ENCODE measurements around the gene PANX1.
A peak's percentile ranks its signal among the peaks of the same experiment; 100 is the strongest.
"Not testable (repeated sequence)": the region's sequence is repeated elsewhere in the genome, so short reads cannot be mapped to it uniquely, and the experiment has no call there.

PANX1 gene

GRCh38 chr11:94150056-94150455 is 21.4 kb downstream of the PANX1 start:
- no peak for DNase-seq (ENCODE audit: low spot score)

GRCh38 chr11:94150704-94151685 is 22.4 kb downstream of the PANX1 start:
- DNase-seq (ENCODE audit: low spot score), result no peak

GRCh38 chr11:94151903-94152677 is 23.4 kb downstream of the PANX1 start:
- no peak for DNase-seq (ENCODE audit: low spot score)

- DNase-seq (ENCODE audit: low spot score), result no peak
These were observed 24.0 kb downstream of the PANX1 start for GRCh38 chr11:94152678-94153065.

GRCh38 chr11:94153320-94153719 is 24.7 kb downstream of the PANX1 start:
- no peak for DNase-seq (ENCODE audit: low spot score)

- DNase-seq (ENCODE audit: low spot score), result no peak
These were observed 25.6 kb downstream of the PANX1 start for GRCh38 chr11:94154095-94154856.

GRCh38 chr11:94157339-94157738 is 28.7 kb downstream of the PANX1 start:
- DNase-seq (ENCODE audit: low spot score), result not testable (repeated sequence)

GRCh38 chr11:94168882-94169281 is 40.2 kb downstream of the PANX1 start:
- DNase-seq (ENCODE audit: low spot score), result no peak

- DNase-seq (ENCODE audit: low spot score), result no peak
These were observed 40.9 kb downstream of the PANX1 start for GRCh38 chr11:94169516-94169915.

GRCh38 chr11:94169930-94170545 is 41.4 kb downstream of the PANX1 start:
- no peak for DNase-seq (ENCODE audit: low spot score)

- DNase-seq (ENCODE audit: low spot score), result no peak
These were observed 42.3 kb downstream of the PANX1 start for GRCh38 chr11:94170953-94171352.

- DNase-seq (ENCODE audit: low spot score), result peak; percentile 16
These were observed 43.2 kb downstream of the PANX1 start for GRCh38 chr11:94171693-94172440.

- no peak for DNase-seq (ENCODE audit: low spot score)
These were observed 46.9 kb downstream of the PANX1 start for GRCh38 chr11:94175535-94175934.

GRCh38 chr11:94178331-94178730 is 49.7 kb downstream of the PANX1 start:
- DNase-seq (ENCODE audit: low spot score), result no peak

- DNase-seq (ENCODE audit: low spot score), result no peak
These were observed 51.1 kb downstream of the PANX1 start for GRCh38 chr11:94179696-94180095.

GRCh38 chr11:94181526-94181925 is 52.9 kb downstream of the PANX1 start:
- no peak for DNase-seq (ENCODE audit: low spot score)

- no peak for DNase-seq (ENCODE audit: low spot score)
These were observed 53.3 kb downstream of the PANX1 start for GRCh38 chr11:94181943-94182342.

GRCh38 chr11:94183251-94183885 is 54.7 kb downstream of the PANX1 start:
- no peak for DNase-seq (ENCODE audit: low spot score)

GRCh38 chr11:94183886-94184264 is 55.2 kb downstream of the PANX1 start:
- DNase-seq (ENCODE audit: low spot score), result peak; percentile 16

GRCh38 chr11:94184362-94184761 is 55.7 kb downstream of the PANX1 start:
- DNase-seq (ENCODE audit: low spot score), result no peak

- no peak for DNase-seq (ENCODE audit: low spot score)
These were observed 56.2 kb downstream of the PANX1 start for GRCh38 chr11:94184846-94185245.

Measured in CD4-positive, alpha-beta T cell treated with Interleukin-15 for 4 hours (primary cell).